Liver (tissue), 3 donors: Measurements from ENCODE around the gene SKAP1.

Experiments
- TAF1 ChIP-seq: conservative IDR thresholded peaks from 2 replicates; pipeline ENCODE4 v1.6.1; 2016; ENCODE audit warnings: antibody characterized with exemption, mild to moderate bottlenecking
- TF ChIP-seq, protein P1 (sequence below): fragments of 150-350 bp; IDR thresholded peaks from 2 replicates; pipeline ENCODE4 v1.5.1; 2017; ENCODE audit warnings: improper control_type of control experiment, low read depth, low read length; ENCODE audit not compliant: missing input control
- TF ChIP-seq, protein P2 (sequence below): IDR thresholded peaks from 2 replicates; pipeline ENCODE4 v1.6.1; 2016; ENCODE audit warnings: antibody characterized with exemption
- donor health status: healthy.
- donor health status: healthy.

DNA sequence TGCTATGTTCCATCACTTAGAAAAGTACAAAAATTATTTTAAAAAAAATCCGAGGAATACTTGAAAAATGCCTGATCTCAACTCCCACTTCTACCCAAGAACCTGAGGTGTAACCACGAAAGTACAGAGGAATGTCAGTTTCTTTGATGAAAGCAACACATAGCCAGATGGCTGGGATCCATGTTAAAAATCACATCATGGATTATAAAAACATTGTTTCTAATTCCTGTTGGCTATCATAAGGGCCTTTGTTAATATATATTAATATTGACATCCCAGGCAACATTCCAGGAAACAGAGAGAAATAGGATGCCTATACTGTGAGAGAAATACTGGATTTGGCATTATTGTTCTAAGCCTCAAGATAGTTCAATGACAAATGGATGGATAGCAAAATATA, 115.3 kb downstream of the SKAP1 start:
- TF ChIP-seq, protein P1, sequence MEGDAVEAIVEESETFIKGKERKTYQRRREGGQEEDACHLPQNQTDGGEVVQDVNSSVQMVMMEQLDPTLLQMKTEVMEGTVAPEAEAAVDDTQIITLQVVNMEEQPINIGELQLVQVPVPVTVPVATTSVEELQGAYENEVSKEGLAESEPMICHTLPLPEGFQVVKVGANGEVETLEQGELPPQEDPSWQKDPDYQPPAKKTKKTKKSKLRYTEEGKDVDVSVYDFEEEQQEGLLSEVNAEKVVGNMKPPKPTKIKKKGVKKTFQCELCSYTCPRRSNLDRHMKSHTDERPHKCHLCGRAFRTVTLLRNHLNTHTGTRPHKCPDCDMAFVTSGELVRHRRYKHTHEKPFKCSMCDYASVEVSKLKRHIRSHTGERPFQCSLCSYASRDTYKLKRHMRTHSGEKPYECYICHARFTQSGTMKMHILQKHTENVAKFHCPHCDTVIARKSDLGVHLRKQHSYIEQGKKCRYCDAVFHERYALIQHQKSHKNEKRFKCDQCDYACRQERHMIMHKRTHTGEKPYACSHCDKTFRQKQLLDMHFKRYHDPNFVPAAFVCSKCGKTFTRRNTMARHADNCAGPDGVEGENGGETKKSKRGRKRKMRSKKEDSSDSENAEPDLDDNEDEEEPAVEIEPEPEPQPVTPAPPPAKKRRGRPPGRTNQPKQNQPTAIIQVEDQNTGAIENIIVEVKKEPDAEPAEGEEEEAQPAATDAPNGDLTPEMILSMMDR: no peak
- no peak for TF ChIP-seq TAF1
- TF ChIP-seq, protein P2, sequence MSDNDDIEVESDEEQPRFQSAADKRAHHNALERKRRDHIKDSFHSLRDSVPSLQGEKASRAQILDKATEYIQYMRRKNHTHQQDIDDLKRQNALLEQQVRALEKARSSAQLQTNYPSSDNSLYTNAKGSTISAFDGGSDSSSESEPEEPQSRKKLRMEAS: no peak
